Lower lobe of right lung (tissue), 2 donors: Measurements from ENCODE around the gene SPATA1. TPM values are rescaled to one million over a fixed set of nuclear protein-coding genes. Genes with fewer than 3 reads are reported as not detected.

ENCODE experiments used
- ATAC-seq, 2 donors: fragments of 200-7000 bp; cut with Tn5 transposase; one replicate each; pipeline ENCODE4 v1.9.1; 2020 to 2022; ENCODE audit warnings: mild to moderate bottlenecking in 2 of 2, moderate library complexity in 2 of 2
- DNase-seq: peaks from one replicate; pipeline ENCODE4 v3.0.0-alpha.2; 2020
- H3K27ac ChIP-seq: fragments of 200-600 bp; one replicate; pipeline ENCODE4 v1.8.0; 2022
- H3K27me3 ChIP-seq: fragments of 200-600 bp; one replicate; pipeline ENCODE4 v1.8.0; 2022; ENCODE audit warnings: low read depth
- H3K36me3 ChIP-seq: fragments of 200-600 bp; one replicate; pipeline ENCODE4 v1.8.0; 2022; ENCODE audit warnings: mild to moderate bottlenecking
- H3K4me1 ChIP-seq: fragments of 200-600 bp; one replicate; pipeline ENCODE4 v1.8.0; 2022
- H3K4me3 ChIP-seq: fragments of 200-600 bp; one replicate; pipeline ENCODE4 v1.8.0; 2022; ENCODE audit warnings: mild to moderate bottlenecking
- H3K9me3 ChIP-seq: fragments of 200-600 bp; one replicate; pipeline ENCODE4 v1.8.0; 2022
- CTCF ChIP-seq: fragments of 200-600 bp; IDR thresholded peaks from one replicate; pipeline ENCODE4 v1.8.0; 2022; ENCODE audit warnings: antibody characterized with exemption, mild to moderate bottlenecking
- intact Hi-C: fragments of 100-400 bp; cut with DNase I; formaldehyde crosslinking; loops from one replicate; pipeline ENCODE4 v1.11.0; 2022
- total RNA-seq: library from RNA; stranded (reverse); fragmentation: NEBNext Ultra II Directional; extraction: Animal tissue kit (Norgen Biotek cat#: 25700); gene quantifications from one replicate; pipeline ENCODE4 v1.2.1, GENCODE V29; 2021
- donor health status: DM: no; HTN: yes; CAD: no; lungs with severe emphysema.

Gene SPATA1
- total RNA-seq, 1 donor from 2014 or later, result 2.5 TPM

- H3K9me3 ChIP-seq, result no peaks in the 10 kb centered on the region
- ATAC-seq, result no peak
- no peak for DNase-seq
- H3K4me3 ChIP-seq, result no peak overlapping the region
- no peaks in the 10 kb centered on the region for H3K36me3 ChIP-seq
- TF ChIP-seq CTCF, result no peak
- intact Hi-C loops, result no loop called here
- H3K4me1 ChIP-seq, result no peaks in the 10 kb centered on the region
- H3K27me3 ChIP-seq, result no peaks in the 10 kb centered on the region
- H3K27ac ChIP-seq, result no peak overlapping the region
Measured at GRCh38 chr1:84581648-84582047, 75.5 kb downstream of the SPATA1 start.

GRCh38 chr1:84582802-84583587, 76.8 kb downstream of the SPATA1 start:
- H3K27ac ChIP-seq, result no peak overlapping the region
- H3K9me3 ChIP-seq, result no peaks in the 10 kb centered on the region
- H3K4me3 ChIP-seq, result no peak overlapping the region
- no peaks in the 10 kb centered on the region for H3K36me3 ChIP-seq
- no peaks in the 10 kb centered on the region for H3K4me1 ChIP-seq
- no peaks in the 10 kb centered on the region for H3K27me3 ChIP-seq
- ATAC-seq, result no peak
- no peak for DNase-seq
- no peak for TF ChIP-seq CTCF
- intact Hi-C loops, result no loop called here

GRCh38 chr1:84583648-84584047, 77.5 kb downstream of the SPATA1 start:
- no peaks in the 10 kb centered on the region for H3K4me1 ChIP-seq
- H3K9me3 ChIP-seq, result no peaks in the 10 kb centered on the region
- intact Hi-C loops, result no loop called here
- TF ChIP-seq CTCF, result no peak
- H3K36me3 ChIP-seq, result no peaks in the 10 kb centered on the region
- DNase-seq (no peak), ATAC-seq (no peak)
- no peak overlapping the region for H3K27ac ChIP-seq
- no peaks in the 10 kb centered on the region for H3K27me3 ChIP-seq
- H3K4me3 ChIP-seq, result no peak overlapping the region

- Histone ChIP-seq H3K4me3 (no peak overlapping the region), H3K36me3 (no peaks in the 10 kb centered on the region), H3K9me3 (no peaks in the 10 kb centered on the region), H3K4me1 (no peaks in the 10 kb centered on the region), H3K27ac (no peak overlapping the region), H3K27me3 (no peaks in the 10 kb centered on the region)
- intact Hi-C loops, result no loop called here
- DNase-seq (no peak), ATAC-seq (no peak)
- TF ChIP-seq CTCF, result no peak
Measured at GRCh38 chr1:84584126-84584525, 77.9 kb downstream of the SPATA1 start.

- no peak for DNase-seq
- no peak for TF ChIP-seq CTCF
- Histone ChIP-seq H3K27ac (no peak overlapping the region), H3K4me1 (no peaks in the 10 kb centered on the region), H3K36me3 (no peaks in the 10 kb centered on the region), H3K27me3 (no peaks in the 10 kb centered on the region), H3K4me3 (no peak overlapping the region), H3K9me3 (no peaks in the 10 kb centered on the region)
- intact Hi-C loops, result no loop called here
- no peak for ATAC-seq
Measured at GRCh38 chr1:84585803-84586202, 79.6 kb downstream of the SPATA1 start.
